Measurements from ENCODE around the gene LPCAT4. TPM values are rescaled to one million over a fixed set of nuclear protein-coding genes. Genes with fewer than 3 reads are reported as not detected.
"Not testable (repeated sequence)": the region's sequence is repeated elsewhere in the genome, so short reads cannot be mapped to it uniquely, and the experiment has no call there.

LPCAT4 gene
- total and polyA plus RNA-seq, 2 of the 8 experiments (the other 6 are each of a cell fraction or from before 2014, with no cell fraction given) = 69.3 to 109 TPM

DNA sequence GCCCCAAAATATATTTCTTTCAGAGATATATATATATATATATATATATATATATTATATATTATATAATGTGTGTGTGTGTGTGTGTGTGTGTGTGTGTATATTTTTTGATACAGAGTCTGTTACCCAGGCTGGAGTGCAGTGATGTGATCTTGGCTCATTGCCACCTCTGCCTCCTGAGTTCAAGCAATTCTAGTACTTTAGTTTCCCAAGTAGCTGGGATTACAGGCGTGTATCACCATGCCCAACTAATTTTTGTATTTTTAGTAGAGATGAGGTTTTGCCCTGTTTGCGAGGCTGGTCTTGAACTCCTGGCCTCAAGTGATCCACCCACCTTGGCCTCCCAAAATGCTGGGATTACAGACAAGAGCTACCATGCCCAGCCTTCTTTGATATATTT, 8.5 kb upstream of the LPCAT4 start:
- H3K9ac ChIP-seq (replicated peaks in 1 of 4; ENCODE audit: extremely low read depth in 1 of 4, low read depth in 3 of 4, low read length in 3 of 4); H3K18ac ChIP-seq (ENCODE audit: extremely low read depth, low read length); H2AK5ac ChIP-seq (ENCODE audit: low read depth, low read length); H3K79me2 ChIP-seq (ENCODE audit: control insufficient read depth in 1 of 2, insufficient read depth in 2 of 2, low read length in 2 of 2); H3K23me2 ChIP-seq (ENCODE audit: low read depth, low read length); H4K20me1 ChIP-seq (replicated peaks in 1 of 2; ENCODE audit: control insufficient read depth in 1 of 2, insufficient read depth in 2 of 2, low read length in 2 of 2); H3K27me3 ChIP-seq (replicated peaks in 1 of 4; ENCODE audit: control insufficient read depth in 3 of 4, extremely low read depth in 1 of 4, insufficient read depth in 3 of 4, low read length in 3 of 4); H3K4me1 ChIP-seq (replicated peaks in 1 of 4; ENCODE audit: control insufficient read depth in 3 of 4, insufficient read depth in 4 of 4, low read length in 3 of 4); H3K4me2 ChIP-seq (ENCODE audit: insufficient read depth in 1 of 2, low read depth in 2 of 2, low read length in 2 of 2); H2AFZ ChIP-seq (ENCODE audit: low read length); POLR2A ChIA-PET (ENCODE audit: partially characterized antibody); H4K5ac ChIP-seq (ENCODE audit: insufficient read length, low read depth, low read length); H3K4me3 ChIP-seq (ENCODE audit: extremely low read depth in 1 of 4, insufficient read depth in 2 of 4, low read depth in 3 of 4, low read length in 4 of 4); H3K23ac ChIP-seq (ENCODE audit: insufficient read length); H4K8ac ChIP-seq (ENCODE audit: extremely low read depth, insufficient read depth, low read length); H3K36me3 ChIP-seq (ENCODE audit: control insufficient read depth in 2 of 4, insufficient read depth in 4 of 4, low read length in 3 of 4); H3K4ac ChIP-seq (replicated peaks; ENCODE audit: insufficient read length, low read depth, low read length); H2BK12ac ChIP-seq (ENCODE audit: low read depth, low read length); H2BK15ac ChIP-seq (ENCODE audit: low read length); H2BK5ac ChIP-seq (ENCODE audit: low read depth, low read length); DNase-seq (ENCODE audit: low read depth in 1 of 2, low spot score in 2 of 2); H3K79me1 ChIP-seq (ENCODE audit: low read depth, low read length); H4K91ac ChIP-seq (replicated peaks; ENCODE audit: insufficient read length, low read length); H2BK20ac ChIP-seq (ENCODE audit: low read length); H2BK120ac ChIP-seq (replicated peaks; ENCODE audit: low read depth, low read length); H3K56ac ChIP-seq (replicated peaks; ENCODE audit: insufficient read length, low read depth, low read length); H3K27ac ChIP-seq (ENCODE audit: low read depth, low read length); FAIRE-seq; H3K14ac ChIP-seq (ENCODE audit: insufficient read length): not testable (repeated sequence)
- 93% methylated on average over 2 of the region's 2 CpGs; no CpG with 5 or more reads in 1 of the 2 experiments for WGBS, 2 experiments (ENCODE audit: extremely low coverage in 1 of 2, insufficient coverage in 1 of 2, insufficient read length in 1 of 2, insufficient replicate concordance in 2 of 2, low coverage in 1 of 2, low lambda C conversion rate in 2 of 2, missing lambda C conversion rate in 1 of 2)
- H3K9me3 ChIP-seq (ENCODE audit: insufficient read depth in 2 of 2, low read depth in 1 of 2, low read length in 1 of 2) = peaks cover 5 to 13% of the 10 kb centered on the region in 2 experiments; a peak in 3 of 4 replicates
- CTCF ChIA-PET (ENCODE audit: partially characterized antibody) = interaction anchor here (1.5 kb wide), 1 partner anchor 8 kb away, joined by 3 read pairs; the partner anchor contains the start of gene LPCAT4

Data from H1 (cell line).